ENCODE measurements around the gene SEMA4A. TPM values are rescaled to one million over a fixed set of nuclear protein-coding genes. Genes with fewer than 3 reads are reported as not detected.

The SEMA4A gene
- 3.8 and 11.9 TPM in 2 replicates for total RNA-seq

GRCh38 chr1:156153362-156153761 is at the start of gene SEMA4A:
Gene SEMA4A (plus strand): TSS chr1:156153585. CDS start chr1:156154579, 994 bp downstream.

GRCh38 chr1:156114101-156114918 is 39.1 kb upstream of the SEMA4A start, which contains the start of gene LMNA:
Gene LMNA (plus strand): TSS chr1:156114711. CDS start chr1:156114919, 208 bp downstream.

GRCh38 chr1:156193488-156194299 is 40.3 kb downstream of the SEMA4A start, which contains the start of gene SLC25A44:
Gene SLC25A44 (plus strand): TSS chr1:156194104. CDS start chr1:156199848, 5,744 bp downstream.

GRCh38 chr1:156212833-156213643 is 59.7 kb downstream of the SEMA4A start, which contains the start of gene PMF1:
Gene PMF1 (plus strand): TSS chr1:156213007. CDS start chr1:156213016, 9 bp downstream.

Other genes starting within 250 kb of the SEMA4A start
- 37.9 and 54.8 TPM in 2 replicates for gene RIT1, start 242.2 kb upstream of the SEMA4A start, total RNA-seq
- gene KHDC4, start 219.2 kb upstream of the SEMA4A start, total RNA-seq, result 28.4 and 34.4 TPM in 2 replicates
- not detected in 2 replicates for gene RXFP4, start 211.9 kb upstream of the SEMA4A start, total RNA-seq
- 131 and 138 TPM in 2 replicates for gene ARHGEF2, start 175.0 kb upstream of the SEMA4A start, total RNA-seq
- gene SSR2, start 132.6 kb upstream of the SEMA4A start, total RNA-seq, result 168 and 426 TPM in 2 replicates
- gene UBQLN4, start 99.8 kb upstream of the SEMA4A start, total RNA-seq, result 18.5 and 26.7 TPM in 2 replicates
- 60.7 and 67.3 TPM in 2 replicates for gene LAMTOR2, start 98.8 kb upstream of the SEMA4A start, total RNA-seq
- 46.8 and 48.7 TPM in 2 replicates for gene RAB25, start 92.4 kb upstream of the SEMA4A start, total RNA-seq
- 1.7 and 6.0 TPM in 2 replicates for gene MEX3A, start 71.1 kb upstream of the SEMA4A start, total RNA-seq
- gene LMNA, start 38.9 kb upstream of the SEMA4A start, total RNA-seq, result 455 and 618 TPM in 2 replicates
- 9.2 and 14.5 TPM in 2 replicates for gene SLC25A44, start 40.5 kb downstream of the SEMA4A start, total RNA-seq
- 21.2 and 44.4 TPM in 2 replicates for gene PMF1, start 59.4 kb downstream of the SEMA4A start, total RNA-seq
- gene BGLAP, start 88.6 kb downstream of the SEMA4A start, total RNA-seq, result under 0.01 and 0.07 TPM in 2 replicates
- 0.34 and 1.1 TPM in 2 replicates for gene PAQR6, start 94.5 kb downstream of the SEMA4A start, total RNA-seq
- gene SMG5, start 129.2 kb downstream of the SEMA4A start, total RNA-seq, result 47.8 and 91.1 TPM in 2 replicates
- 9.2 and 16.1 TPM in 2 replicates for gene TMEM79, start 130.7 kb downstream of the SEMA4A start, total RNA-seq
- gene GLMP, start 142.1 kb downstream of the SEMA4A start, total RNA-seq, result 27.0 and 28.6 TPM in 2 replicates
- 0.57 TPM in 1 of 2 replicates, not detected in the other for gene VHLL, start 145.7 kb downstream of the SEMA4A start, total RNA-seq
- 352 and 394 TPM in 2 replicates for gene CCT3, start 184.7 kb downstream of the SEMA4A start, total RNA-seq
- 0.34 and 0.36 TPM in 2 replicates for gene TSACC, start 184.9 kb downstream of the SEMA4A start, total RNA-seq
- gene RHBG, start 215.6 kb downstream of the SEMA4A start, total RNA-seq, result under 0.01 TPM in 1 of 2 replicates, not detected in the other